K562 (cell line): ENCODE results near the gene EMC6. TPM values are rescaled to one million over a fixed set of nuclear protein-coding genes. Genes with fewer than 3 reads are reported as not detected.

Source experiments
- ASH1L ChIP-seq: fragments of 450-650 bp; IDR thresholded peaks from 2 replicates; pipeline ENCODE4 v1.6.1; 2018; ENCODE audit warnings: borderline replicate concordance, mild to moderate bottlenecking, low read depth; ENCODE audit not compliant: partially characterized antibody
- ATF2 ChIP-seq: sonication (generic); formaldehyde crosslinking; IDR thresholded peaks from 2 replicates; pipeline ENCODE4 v1.8.1; 2022; ENCODE audit warnings: missing genetic modification reagents
- CBX3 ChIP-seq, 2 experiments: IDR thresholded peaks; 1 replicate in 1 of 2; 2 replicates in 1 of 2; pipeline ENCODE4 v1.6.1; 2012; ENCODE audit warnings: inconsistent platforms in 2 of 2, low read length in 2 of 2, borderline replicate concordance in 1 of 2, control low read depth in 1 of 2
- CTCF ChIP-seq, 3 experiments: IDR thresholded peaks in 2 of 3; conservative IDR thresholded peaks in 1 of 3; 2 replicates each; pipeline ENCODE4 v1.5.1; 2011 to 2012; ENCODE audit warnings: low read length in 3 of 3, mild to moderate bottlenecking in 3 of 3, control low read depth in 2 of 3, improper control_type of control experiment in 1 of 3, inconsistent platforms in 1 of 3, low read depth in 1 of 3, mixed read lengths in 1 of 3, moderate library complexity in 1 of 3; ENCODE audit not compliant: insufficient read depth in 2 of 3
- ERF ChIP-seq: fragments of 450-650 bp; formaldehyde crosslinking; IDR thresholded peaks from 2 replicates; pipeline ENCODE4 v1.4.0; 2020; ENCODE audit warnings: mild to moderate bottlenecking, mixed read lengths
- HDAC6 ChIP-seq: IDR thresholded peaks from 2 replicates; pipeline ENCODE4 v1.6.1; 2012; ENCODE audit warnings: low read depth, mild to moderate bottlenecking, control low read depth, inconsistent platforms, low read length, moderate library complexity
- MIER1 ChIP-seq: fragments of 450-650 bp; IDR thresholded peaks from 2 replicates; pipeline ENCODE4 v1.6.1; 2016; ENCODE audit warnings: antibody characterized with exemption, mild to moderate bottlenecking, low read depth
- MTA1 ChIP-seq: fragments of 450-650 bp; IDR thresholded peaks from 2 replicates; pipeline ENCODE4 v1.6.1; 2017; ENCODE audit warnings: borderline replicate concordance
- PRPF4 ChIP-seq: fragments of 200-400 bp; formaldehyde crosslinking; IDR thresholded peaks from one replicate; pipeline ENCODE4 v1.6.1; 2017; ENCODE audit warnings: low read length, low read depth, mild to moderate bottlenecking; ENCODE audit not compliant: insufficient read depth, poor library complexity, severe bottlenecking
- TCF3 ChIP-seq: sonication (generic); formaldehyde crosslinking; IDR thresholded peaks from 2 replicates; pipeline ENCODE4 v1.4.0; 2020; ENCODE audit warnings: mild to moderate bottlenecking, missing genetic modification reagents
- THAP7 ChIP-seq: fragments of 250-450 bp; sonication (Bioruptor Pico); IDR thresholded peaks from 2 replicates; pipeline ENCODE4 v1.5.0; 2021
- ZBTB5 ChIP-seq: fragments of 450-650 bp; IDR thresholded peaks from 2 replicates; pipeline ENCODE4 v1.6.1; 2017; ENCODE audit warnings: antibody characterized with exemption
- ZBTB9 ChIP-seq: fragments of 450-650 bp; formaldehyde crosslinking; IDR thresholded peaks from 2 replicates; pipeline ENCODE4 v1.4.0; 2020; ENCODE audit warnings: mild to moderate bottlenecking, moderate library complexity
- ZFP91 ChIP-seq: sonication (generic); formaldehyde crosslinking; IDR thresholded peaks from 2 replicates; pipeline ENCODE4 v1.8.0; 2022; ENCODE audit warnings: mild to moderate bottlenecking, missing genetic modification reagents
- ZNF134 ChIP-seq: fragments of 250-450 bp; sonication (Bioruptor Pico); conservative IDR thresholded peaks from 2 replicates; pipeline ENCODE4 v1.4.0; 2020
- ZNF224 ChIP-seq: sonication (generic); formaldehyde crosslinking; IDR thresholded peaks from 2 replicates; pipeline ENCODE4 v1.8.0; 2022; ENCODE audit warnings: mild to moderate bottlenecking, missing genetic modification reagents
- ZNF282 ChIP-seq: sonication (generic); formaldehyde crosslinking; IDR thresholded peaks from 2 replicates; pipeline ENCODE4 v1.8.1; 2023; ENCODE audit warnings: missing genetic modification reagents
- ZNF408 ChIP-seq: fragments of 250-450 bp; sonication (Bioruptor Pico); IDR thresholded peaks from 2 replicates; pipeline ENCODE4 v1.4.0; 2020; ENCODE audit warnings: low read depth, mild to moderate bottlenecking, moderate library complexity
- ZNF79 ChIP-seq: fragments of 250-450 bp; sonication (Bioruptor Pico); IDR thresholded peaks from 2 replicates; pipeline ENCODE4 v1.4.0; 2020; ENCODE audit warnings: low read depth, mild to moderate bottlenecking, moderate library complexity
- polyA plus RNA-seq, 8 experiments: library from polyadenylated mRNA; depleted of rRNA in 4 of 8; stranded (reverse) in 5 of 8; unstranded in 3 of 8; fragments of >200 nt; fragmentation: Nextera tagmentation in 2 of 8; fragmentation: Illumina TruSeq in 1 of 8; extraction: Ambion mirVana in 2 of 8; extraction: Trizol in 1 of 8; gene quantifications; 2 replicates each; pipeline versions ENCODE4 v1.2.1 to v1.2.3, GENCODE V29; 2011 to 2014; ENCODE audit warnings: inconsistent platforms in 1 of 8, missing spikeins in 1 of 8
- total RNA-seq, 7 experiments: library from RNA; depleted of rRNA in 6 of 7; stranded (reverse); fragments of >200 nt in 6 of 7; fragmentation: Illumina TruSeq in 2 of 7; extraction: Trizol in 2 of 7; gene quantifications; 2 replicates each; pipeline versions ENCODE4 v1.2.1 to v1.2.3, GENCODE V29; 2011 to 2021; ENCODE audit warnings: low replicate concordance in 1 of 7

Gene EMC6
- total and polyA plus RNA-seq, 9 of the 15 experiments (the other 6 are each of a cell fraction or from before 2014, with no cell fraction given): 2.9 to 136 (median 24.9) TPM

GRCh38 chr17:3635474-3636153, 33.0 kb upstream of the EMC6 start (continued):
- TF ChIP-seq ZFP91: no peak
- TF ChIP-seq ZBTB5: no peak
- no peak for TF ChIP-seq ZNF408 (CRISPR knock-in tag)
- TF ChIP-seq MTA1: no peak
- TF ChIP-seq ZNF134 (CRISPR knock-in tag): no peak
- TF ChIP-seq ZNF224 (CRISPR knock-in tag): no peak
- TF ChIP-seq CBX3 (IDR thresholded peaks at IDR 0.05; ENCODE audit: borderline replicate concordance in 1 of 2, low read length in 2 of 2): no peak
- TF ChIP-seq PRPF4: no peak
- TF ChIP-seq ZNF282 (CRISPR knock-in tag): no peak
- TF ChIP-seq HDAC6: no peak
- no peak for TF ChIP-seq CTCF (IDR thresholded peaks at IDR 0.05 in 2 of 3, conservative IDR thresholded peaks at IDR 0.05 in 1 of 3; ENCODE audit: insufficient read depth in 2 of 3, low read depth in 1 of 3, low read length in 3 of 3)
- no peak for TF ChIP-seq ZNF79 (CRISPR knock-in tag)
- no peak for TF ChIP-seq ATF2 (CRISPR knock-in tag)
- TF ChIP-seq ASH1L: no peak
- no peak for TF ChIP-seq MIER1
- no peak for TF ChIP-seq ZBTB9 (CRISPR knock-in tag)
- TF ChIP-seq TCF3 (CRISPR knock-in tag): no peak
- TF ChIP-seq THAP7 (CRISPR knock-in tag): no peak
- TF ChIP-seq ERF: no peak
